ENCODE data around the gene CDKN1A.
A peak's percentile ranks its signal among the peaks of the same experiment; 100 is the strongest.

Gene CDKN1A

DNA sequence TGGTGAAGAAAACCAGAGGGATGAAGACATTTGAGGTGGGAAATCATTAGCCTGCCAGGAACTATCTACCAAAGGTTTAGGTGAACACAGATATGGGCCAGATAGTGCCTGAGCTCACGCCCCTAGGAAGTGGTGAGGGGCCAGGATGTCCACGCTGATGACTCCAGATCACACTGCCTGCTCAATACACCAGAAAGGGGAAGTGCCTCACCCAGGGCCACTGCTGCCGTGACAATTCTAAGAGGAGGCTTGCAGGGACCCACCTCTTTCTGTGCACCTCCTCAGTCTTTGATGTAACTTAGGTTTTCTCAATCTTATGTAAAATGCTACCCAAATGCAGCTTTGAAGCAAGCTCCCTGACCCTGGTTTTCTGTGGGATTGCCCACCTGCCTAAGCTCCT, 13.7 kb downstream of the CDKN1A start:
- Histone ChIP-seq H4K20me1 (ENCODE audit: insufficient read depth, low read length) (no peaks in the 10 kb centered on the region), H3K4me3 (ENCODE audit: low read length) (no peak overlapping the region), H3K4me1 (ENCODE audit: low read length) (peaks cover 41% of the 10 kb centered on the region), H3K9me3 (ENCODE audit: insufficient read depth, low read length) (no peaks in the 10 kb centered on the region), H3K27ac (ENCODE audit: low read length) (peak overlapping the region; percentile 18), H2AFZ (ENCODE audit: low read depth, low read length) (no peak overlapping the region; the same call in 1 of the 2 replicates), H3K4me2 (ENCODE audit: low read length) (peak overlapping the region; percentile 37), H3K36me3 (replicated peaks; ENCODE audit: low read depth, low read length) (peaks cover 4% of the 10 kb centered on the region), H3K9ac (ENCODE audit: low read length) (peak overlapping the region; percentile 18; the same call in 1 of the 2 replicates), H3K79me2 (ENCODE audit: low read length) (no peaks in the 10 kb centered on the region), H3K27me3 (ENCODE audit: low read depth, low read length) (no peaks in the 10 kb centered on the region)
- TF ChIP-seq, protein P1, sequence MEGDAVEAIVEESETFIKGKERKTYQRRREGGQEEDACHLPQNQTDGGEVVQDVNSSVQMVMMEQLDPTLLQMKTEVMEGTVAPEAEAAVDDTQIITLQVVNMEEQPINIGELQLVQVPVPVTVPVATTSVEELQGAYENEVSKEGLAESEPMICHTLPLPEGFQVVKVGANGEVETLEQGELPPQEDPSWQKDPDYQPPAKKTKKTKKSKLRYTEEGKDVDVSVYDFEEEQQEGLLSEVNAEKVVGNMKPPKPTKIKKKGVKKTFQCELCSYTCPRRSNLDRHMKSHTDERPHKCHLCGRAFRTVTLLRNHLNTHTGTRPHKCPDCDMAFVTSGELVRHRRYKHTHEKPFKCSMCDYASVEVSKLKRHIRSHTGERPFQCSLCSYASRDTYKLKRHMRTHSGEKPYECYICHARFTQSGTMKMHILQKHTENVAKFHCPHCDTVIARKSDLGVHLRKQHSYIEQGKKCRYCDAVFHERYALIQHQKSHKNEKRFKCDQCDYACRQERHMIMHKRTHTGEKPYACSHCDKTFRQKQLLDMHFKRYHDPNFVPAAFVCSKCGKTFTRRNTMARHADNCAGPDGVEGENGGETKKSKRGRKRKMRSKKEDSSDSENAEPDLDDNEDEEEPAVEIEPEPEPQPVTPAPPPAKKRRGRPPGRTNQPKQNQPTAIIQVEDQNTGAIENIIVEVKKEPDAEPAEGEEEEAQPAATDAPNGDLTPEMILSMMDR (IDR thresholded peaks at IDR 0.05; ENCODE audit: low read depth, low read length), result no peak
- TF ChIP-seq EZH2phosphoT487 (IDR thresholded peaks at IDR 0.05; ENCODE audit: low read depth), result no peak

DNA sequence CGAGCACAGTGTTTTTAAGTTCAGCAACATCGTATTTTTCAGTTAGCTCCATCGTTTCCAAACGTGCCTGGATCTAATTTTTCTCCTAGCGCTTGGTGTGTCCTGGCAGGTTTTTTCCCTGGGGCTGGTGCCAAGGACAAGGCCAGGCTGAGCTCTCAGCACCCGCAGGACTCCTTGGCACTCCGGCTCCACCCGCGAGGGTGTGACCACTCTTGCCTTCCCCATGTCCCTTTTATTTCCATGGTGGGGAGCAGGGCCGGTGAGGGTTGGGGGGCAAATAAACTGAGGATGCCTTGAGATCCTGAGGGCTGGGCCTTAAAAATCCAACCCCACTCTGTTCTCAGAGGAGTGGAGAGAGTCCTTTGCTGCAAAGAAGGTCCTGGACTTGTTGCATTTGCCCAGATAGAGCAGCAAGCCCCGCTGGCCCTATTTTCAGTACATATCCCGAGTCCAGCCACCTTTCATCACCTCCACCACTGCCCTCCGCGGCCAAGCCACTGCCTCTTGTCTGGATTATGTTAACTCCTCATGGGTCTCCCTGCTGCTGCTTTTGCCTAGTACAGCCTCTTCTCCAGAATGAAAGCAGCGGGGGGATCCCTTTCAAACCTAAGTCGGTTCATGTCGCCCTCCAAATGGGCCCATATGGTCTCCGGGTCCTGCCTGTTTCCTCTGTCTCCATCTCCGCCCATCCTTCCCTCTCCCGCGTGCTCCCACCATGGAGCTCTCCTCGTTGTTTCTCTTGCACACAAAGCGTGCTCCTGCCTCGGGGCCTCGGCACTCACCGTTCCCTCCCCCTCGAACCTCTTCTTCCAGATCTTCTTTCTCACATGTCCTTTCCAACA, 14.6 kb downstream of the CDKN1A start:
- H3K4me3 ChIP-seq (ENCODE audit: low read length), result no peak overlapping the region
- no peak for TF ChIP-seq EZH2phosphoT487 (IDR thresholded peaks at IDR 0.05; ENCODE audit: low read depth)
- TF ChIP-seq, protein P1 (IDR thresholded peaks at IDR 0.05; ENCODE audit: low read depth, low read length), result no peak
- H3K27ac ChIP-seq (ENCODE audit: low read length), result no peak overlapping the region
- H3K36me3 ChIP-seq (replicated peaks; ENCODE audit: low read depth, low read length), result no peaks in the 10 kb centered on the region
- H3K4me1 ChIP-seq (ENCODE audit: low read length), result peaks cover 41% of the 10 kb centered on the region
- H3K9ac ChIP-seq (ENCODE audit: low read length), result no peak overlapping the region
- no peak overlapping the region for H2AFZ ChIP-seq (ENCODE audit: low read depth, low read length)
- no peaks in the 10 kb centered on the region for H4K20me1 ChIP-seq (ENCODE audit: insufficient read depth, low read length)
- no peaks in the 10 kb centered on the region for H3K79me2 ChIP-seq (ENCODE audit: low read length)
- no peaks in the 10 kb centered on the region for H3K27me3 ChIP-seq (ENCODE audit: low read depth, low read length)
- H3K4me2 ChIP-seq (ENCODE audit: low read length), result no peak overlapping the region
- no peaks in the 10 kb centered on the region for H3K9me3 ChIP-seq (ENCODE audit: insufficient read depth, low read length)

DNA sequence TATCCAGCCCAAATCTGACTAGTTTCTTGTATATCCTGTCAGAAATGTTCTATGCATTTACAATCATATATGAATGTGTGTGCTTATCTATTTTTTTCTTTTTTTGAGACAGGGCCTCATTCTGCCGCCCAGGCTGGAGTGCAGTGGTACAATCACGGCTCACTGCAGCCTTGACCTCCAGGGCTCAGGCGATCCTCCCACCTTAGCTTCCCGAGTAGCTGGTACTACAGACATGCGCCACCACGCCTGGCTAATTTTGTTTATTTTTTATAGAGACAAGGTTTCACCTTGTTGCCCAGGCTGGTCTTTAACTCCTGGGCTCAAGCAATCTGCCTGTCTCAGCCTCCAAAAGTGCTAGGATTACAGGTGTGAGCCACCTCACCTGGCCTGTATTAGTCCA, 16.1 kb downstream of the CDKN1A start:
- Histone ChIP-seq H3K36me3 (replicated peaks; ENCODE audit: low read depth, low read length) (no peaks in the 10 kb centered on the region), H3K4me3 (ENCODE audit: low read length) (no peak overlapping the region), H3K27ac (ENCODE audit: low read length) (no peak overlapping the region), H3K4me1 (ENCODE audit: low read length) (peaks cover 35% of the 10 kb centered on the region), H3K27me3 (ENCODE audit: low read depth, low read length) (no peaks in the 10 kb centered on the region), H3K4me2 (ENCODE audit: low read length) (peak overlapping the region; percentile 45; the same call in 1 of the 2 replicates), H3K79me2 (ENCODE audit: low read length) (no peaks in the 10 kb centered on the region), H3K9ac (ENCODE audit: low read length) (no peak overlapping the region), H4K20me1 (ENCODE audit: insufficient read depth, low read length) (no peaks in the 10 kb centered on the region), H2AFZ (ENCODE audit: low read depth, low read length) (no peak overlapping the region), H3K9me3 (ENCODE audit: insufficient read depth, low read length) (no peaks in the 10 kb centered on the region)
- TF ChIP-seq, protein P1 (IDR thresholded peaks at IDR 0.05; ENCODE audit: low read depth, low read length), result no peak
- no peak for TF ChIP-seq EZH2phosphoT487 (IDR thresholded peaks at IDR 0.05; ENCODE audit: low read depth)

DNA sequence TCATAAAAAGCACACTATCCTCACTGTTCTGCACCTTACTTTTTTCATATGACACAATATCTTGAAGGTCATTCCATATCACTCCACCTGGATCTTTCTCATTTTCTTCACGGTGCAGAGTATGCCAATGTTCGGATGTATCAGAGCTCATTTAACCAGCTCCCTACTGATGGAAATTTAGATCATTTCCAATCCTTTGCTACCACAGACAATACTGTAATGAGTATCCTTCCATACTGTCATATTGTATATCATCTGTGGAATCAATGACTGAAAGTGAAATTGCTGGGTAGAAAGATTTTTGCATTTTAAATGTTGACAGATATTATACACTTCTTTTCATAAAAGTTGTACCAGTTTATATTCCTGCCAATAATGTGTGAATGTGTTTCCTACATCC, 16.9 kb downstream of the CDKN1A start:
- Histone ChIP-seq H3K4me3 (ENCODE audit: low read length) (peak overlapping the region; percentile 5; the same call in 1 of the 2 replicates), H3K36me3 (replicated peaks; ENCODE audit: low read depth, low read length) (no peaks in the 10 kb centered on the region), H3K27me3 (ENCODE audit: low read depth, low read length) (no peaks in the 10 kb centered on the region), H3K27ac (ENCODE audit: low read length) (peak overlapping the region; percentile 10; the same call in 1 of the 2 replicates), H3K9ac (ENCODE audit: low read length) (no peak overlapping the region), H2AFZ (ENCODE audit: low read depth, low read length) (no peak overlapping the region), H4K20me1 (ENCODE audit: insufficient read depth, low read length) (no peaks in the 10 kb centered on the region), H3K4me1 (ENCODE audit: low read length) (peaks cover 36% of the 10 kb centered on the region), H3K4me2 (ENCODE audit: low read length) (peak overlapping the region; percentile 45), H3K9me3 (ENCODE audit: insufficient read depth, low read length) (no peaks in the 10 kb centered on the region), H3K79me2 (ENCODE audit: low read length) (no peaks in the 10 kb centered on the region)
- TF ChIP-seq EZH2phosphoT487 (IDR thresholded peaks at IDR 0.05; ENCODE audit: low read depth), result no peak
- TF ChIP-seq, protein P1 (IDR thresholded peaks at IDR 0.05; ENCODE audit: low read depth, low read length), result no peak

Measured in OCI-LY3 (cell line).